Measurements from ENCODE around the gene NAA25. TPM values are rescaled to one million over a fixed set of nuclear protein-coding genes. Genes with fewer than 3 reads are reported as not detected.

NAA25 gene
- total and polyA plus RNA-seq, 2 of the 4 experiments (the other 2 are of a cell fraction), result 10.3 to 25.5 TPM

DNA sequence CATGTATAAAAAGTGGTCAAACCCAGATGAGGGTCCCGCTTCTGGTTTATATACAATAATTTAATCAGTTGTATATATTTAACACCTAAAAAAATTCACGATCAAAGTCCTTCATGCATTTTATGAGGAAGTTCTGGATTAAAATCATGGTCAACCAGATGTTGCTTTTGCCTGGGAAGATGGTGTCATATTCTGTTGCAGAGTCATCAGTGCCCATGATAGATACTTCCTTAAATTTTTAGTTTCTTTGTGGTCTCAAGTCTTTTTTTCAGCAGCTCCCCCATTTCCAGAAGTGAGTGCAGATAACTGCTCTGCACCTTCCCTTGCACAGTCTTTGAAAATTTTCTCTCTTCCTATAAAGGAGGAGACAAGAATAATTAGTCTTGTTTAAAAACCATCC lies 79.3 kb downstream of the NAA25 start:
- H3K79me1 ChIP-seq (ENCODE audit: low read depth in 1 of 2, low read length in 2 of 2), result peaks cover 8 to 28% of the 10 kb centered on the region in 2 experiments
- H4K5ac ChIP-seq (ENCODE audit: low read depth, low read length), result no peak overlapping the region
- no peak overlapping the region for H3K23ac ChIP-seq (ENCODE audit: low read depth, low read length)
- no peak overlapping the region for H3K9ac ChIP-seq (ENCODE audit: low read depth, low read length)
- H3K4ac ChIP-seq (ENCODE audit: low read depth, low read length), result no peak overlapping the region
- H3K4me2 ChIP-seq (ENCODE audit: low read depth, low read length), result no peak overlapping the region
- DNase-seq (no peak), ATAC-seq (ENCODE audit: low read depth) (no peak)
- no peak overlapping the region for H3K18ac ChIP-seq (ENCODE audit: low read depth, low read length)
- no peak overlapping the region for H2BK5ac ChIP-seq (ENCODE audit: low read depth, low read length, poor library complexity, severe bottlenecking)
- no peak overlapping the region for H2AK9ac ChIP-seq (replicated peaks; ENCODE audit: low read depth, low read length, poor library complexity)
- no peaks in the 10 kb centered on the region for H3K27me3 ChIP-seq (ENCODE audit: control insufficient read depth, insufficient read depth, low read length)
- no peak overlapping the region for H3K14ac ChIP-seq (replicated peaks; ENCODE audit: low read depth, low read length)
- intact Hi-C loops (cut with micrococcal nuclease), result no loop called here
- H3K56ac ChIP-seq (ENCODE audit: extremely low read depth, insufficient read depth, low read length), result no peak overlapping the region
- H3K27ac ChIP-seq (ENCODE audit: insufficient read depth, low read length), result no peak overlapping the region
- H4K20me1 ChIP-seq (ENCODE audit: insufficient read depth, low read length), result peaks cover 3% of the 10 kb centered on the region; the same call in 1 of the 2 replicates
- BruUV-seq (replicated peaks), result no TSS peak
- dilution Hi-C loops (cut with HindIII; ENCODE audit: low sequenced_read_pairs, unreplicated experiment), result no loop called here
- H2AFZ ChIP-seq (replicated peaks; ENCODE audit: low read length, poor library complexity), result no peak overlapping the region
- CTCF ChIA-PET, result no interaction called here
- H3K9me3 ChIP-seq (ENCODE audit: control insufficient read depth, insufficient read depth, low read length), result no peaks in the 10 kb centered on the region
- no peak overlapping the region for H3K4me3 ChIP-seq (ENCODE audit: insufficient read depth, low read depth, low read length)
- no peak overlapping the region for H2BK15ac ChIP-seq (ENCODE audit: low read depth, low read length)
- 0 out of 2 replicates have a peak, but pooled peaks cover 2% of the 10 kb centered on the region for H3K4me1 ChIP-seq (ENCODE audit: control insufficient read depth, insufficient read depth, low read length)
- in situ Hi-C loops (cut with MboI; ENCODE audit: low sequenced_read_pairs), result no loop called here
- TF ChIP-seq RCOR1 (IDR thresholded peaks at IDR 0.05; ENCODE audit: insufficient replicate concordance, low read length) (no peak), USF2 (IDR thresholded peaks at IDR 0.05; ENCODE audit: low read depth, low read length) (no peak), POLR2A (IDR thresholded peaks at IDR 0.05; ENCODE audit: low read depth, low read length) (no peak), MAZ (IDR thresholded peaks at IDR 0.05; ENCODE audit: borderline replicate concordance, low read depth, low read length) (no peak), RAD21 (IDR thresholded peaks at IDR 0.05; ENCODE audit: low read length) (no peak), MXI1 (IDR thresholded peaks at IDR 0.05; ENCODE audit: borderline replicate concordance, low read depth, low read length) (no peak)
- TF ChIP-seq, protein P1, sequence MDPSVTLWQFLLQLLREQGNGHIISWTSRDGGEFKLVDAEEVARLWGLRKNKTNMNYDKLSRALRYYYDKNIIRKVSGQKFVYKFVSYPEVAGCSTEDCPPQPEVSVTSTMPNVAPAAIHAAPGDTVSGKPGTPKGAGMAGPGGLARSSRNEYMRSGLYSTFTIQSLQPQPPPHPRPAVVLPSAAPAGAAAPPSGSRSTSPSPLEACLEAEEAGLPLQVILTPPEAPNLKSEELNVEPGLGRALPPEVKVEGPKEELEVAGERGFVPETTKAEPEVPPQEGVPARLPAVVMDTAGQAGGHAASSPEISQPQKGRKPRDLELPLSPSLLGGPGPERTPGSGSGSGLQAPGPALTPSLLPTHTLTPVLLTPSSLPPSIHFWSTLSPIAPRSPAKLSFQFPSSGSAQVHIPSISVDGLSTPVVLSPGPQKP (IDR thresholded peaks at IDR 0.05; ENCODE audit: borderline replicate concordance, low read depth, low read length), result no peak
- H3K36me3 ChIP-seq (ENCODE audit: control insufficient read depth, insufficient read depth, low read length), result peaks cover 22% of the 10 kb centered on the region
- WGBS, 2 experiments (ENCODE audit: extremely low coverage in 2 of 2, insufficient read length in 1 of 2), result no CpG with 5 or more reads among the region's 2 CpGs
- H2BK20ac ChIP-seq (ENCODE audit: low read depth, low read length), result no peak overlapping the region
- no peak overlapping the region for H2AK5ac ChIP-seq (ENCODE audit: low read depth, low read length)
- H3K9me1 ChIP-seq (ENCODE audit: insufficient read depth, low read length), result no peaks in the 10 kb centered on the region
- no peak overlapping the region for H2BK120ac ChIP-seq (ENCODE audit: low read depth, low read length)
- no peak overlapping the region for H4K8ac ChIP-seq (ENCODE audit: low read depth in 2 of 2, low read length in 2 of 2)
- POLR2A ChIA-PET (ENCODE audit: unreplicated experiment), result no interaction called here
- H4K91ac ChIP-seq (ENCODE audit: insufficient read depth, low read depth, low read length), result no peak overlapping the region

All from IMR-90 (cell line).